Smooth muscle cell (in vitro differentiated cells): ENCODE results near the gene PCDHB7. TPM values are rescaled to one million over a fixed set of nuclear protein-coding genes. Genes with fewer than 3 reads are reported as not detected.
A peak's percentile ranks its signal among the peaks of the same experiment; 100 is the strongest.
"Not testable (repeated sequence)": the region's sequence is repeated elsewhere in the genome, so short reads cannot be mapped to it uniquely, and the experiment has no call there.

Source experiments
- DNase-seq: peaks from one replicate; lab custom pipeline; 2025; ENCODE audit not compliant: unreplicated experiment; lab: John Stamatoyannopoulos, UW
- H2AFZ ChIP-seq: fragments of 200-600 bp; sonication (generic); 2 replicates; pipeline ENCODE4 v1.6.0; 2016; ENCODE audit warnings: antibody characterized with exemption, low read depth, mild to moderate bottlenecking
- H3F3A ChIP-seq: fragments of 200-600 bp; sonication (generic); 2 replicates; pipeline ENCODE4 v1.6.0; 2017; ENCODE audit warnings: antibody characterized with exemption, low read depth
- H3K27ac ChIP-seq: fragments of 200-600 bp; sonication (generic); 2 replicates; pipeline ENCODE4 v1.5.1; 2016; ENCODE audit warnings: low read depth, mild to moderate bottlenecking
- H3K27me3 ChIP-seq: fragments of 200-600 bp; sonication (generic); 2 replicates; pipeline ENCODE4 v1.6.1; 2016; ENCODE audit warnings: low read depth, mild to moderate bottlenecking
- H3K36me3 ChIP-seq: fragments of 200-600 bp; sonication (generic); 2 replicates; pipeline ENCODE4 v1.5.1; 2016; ENCODE audit warnings: low read depth
- H3K4me1 ChIP-seq: fragments of 200-600 bp; sonication (generic); 2 replicates; pipeline ENCODE4 v1.5.1; 2016; ENCODE audit warnings: low read depth
- H3K4me2 ChIP-seq: fragments of 200-600 bp; sonication (generic); 2 replicates; pipeline ENCODE4 v1.6.0; 2016; ENCODE audit warnings: mild to moderate bottlenecking
- H3K4me3 ChIP-seq: fragments of 200-600 bp; sonication (generic); 2 replicates; pipeline ENCODE4 v1.5.1; 2016; ENCODE audit warnings: mild to moderate bottlenecking
- H3K79me2 ChIP-seq: fragments of 200-600 bp; sonication (generic); 2 replicates; pipeline ENCODE4 v1.6.0; 2016; ENCODE audit warnings: low read depth, mild to moderate bottlenecking
- H3K9ac ChIP-seq: fragments of 200-600 bp; sonication (generic); 2 replicates; pipeline ENCODE4 v1.6.0; 2016; ENCODE audit warnings: low read depth
- H3K9me3 ChIP-seq: fragments of 200-600 bp; sonication (generic); replicated peaks from 2 replicates; pipeline ENCODE4 v1.5.1; 2016; ENCODE audit warnings: low read depth
- H4K20me1 ChIP-seq: fragments of 200-600 bp; sonication (generic); 2 replicates; pipeline ENCODE4 v1.6.0; 2016; ENCODE audit warnings: low read depth
- CTCF ChIP-seq: fragments of 200-600 bp; sonication (generic); IDR thresholded peaks from 2 replicates; pipeline ENCODE4 v1.5.1; 2017; ENCODE audit warnings: borderline replicate concordance, mild to moderate bottlenecking, antibody characterized with exemption; ENCODE audit not compliant: insufficient read depth, poor library complexity, severe bottlenecking
- WGBS: methylation state at CpG from one replicate; pipeline ENCODE4 v1.1.7; 2016; ENCODE audit warnings: low lambda C conversion rate; 5-methylcytosine and 5-hydroxymethylcytosine counted together
- polyA plus RNA-seq: library from polyadenylated mRNA; unstranded; fragments of >200 nt; fragmentation: Nextera tagmentation; extraction: Ambion mirVana; gene quantifications from 2 replicates; pipeline ENCODE4 v1.2.1, GENCODE V29; 2016
- total RNA-seq: library from RNA; depleted of rRNA; stranded (reverse); fragments of >200 nt; gene quantifications from 2 replicates; pipeline ENCODE4 v1.2.3, GENCODE V29; 2014

The PCDHB7 gene
- total and polyA plus RNA-seq, 2 experiments from 2014 or later = 0.06 to 1.4 TPM

- Histone ChIP-seq H4K20me1 (no peaks in the 10 kb centered on the region), H3K4me2 (peak within 1 kb of the TSS; percentile 65), H3K9me3 (peaks cover 8% of the 10 kb centered on the region), H3K27ac (peak within 1 kb of the TSS; percentile 3), H3K27me3 (no peaks in the 10 kb centered on the region), H3K36me3 (no peaks in the 10 kb centered on the region), H3K79me2 (no peaks in the 10 kb centered on the region), H3K4me3 (peak within 1 kb of the TSS; percentile 44), H3F3A (no peaks in the 10 kb centered on the region), H2AFZ (peak within 1 kb of the TSS; percentile 6), H3K9ac (peak within 1 kb of the TSS; percentile 10), H3K4me1 (no peaks in the 10 kb centered on the region)
- WGBS = 33% methylated on average over 13 of the region's 13 CpGs
- no peak for DNase-seq
- TF ChIP-seq CTCF = peak; percentile 43
Observed at GRCh38 chr5:141182248-141182647, 9.8 kb downstream of the PCDHB7 start, which contains the start of gene PCDHB16. Gene PCDHB16 (plus strand): TSS chr5:141182387. CDS start chr5:141182560, 173 bp downstream.

GRCh38 chr5:141184117-141184855 is 11.8 kb downstream of the PCDHB7 start:
- H4K20me1 ChIP-seq, H3K9me3 ChIP-seq, H3K4me1 ChIP-seq, H3K27ac ChIP-seq, DNase-seq, H3K9ac ChIP-seq, H3K27me3 ChIP-seq, H3F3A ChIP-seq, H2AFZ ChIP-seq, H3K36me3 ChIP-seq, H3K4me3 ChIP-seq, H3K79me2 ChIP-seq, H3K4me2 ChIP-seq: not testable (repeated sequence)
- 95% methylated on average over 29 of the region's 69 CpGs for WGBS

- Histone ChIP-seq H4K20me1 (no peaks in the 10 kb centered on the region), H3K9ac (no peak within 1 kb of the TSS), H3K36me3 (no peaks in the 10 kb centered on the region), H3K4me1 (no peaks in the 10 kb centered on the region), H3K4me3 (peak within 1 kb of the TSS; percentile 26), H3K27me3 (no peaks in the 10 kb centered on the region), H2AFZ (no peak within 1 kb of the TSS), H3F3A (no peaks in the 10 kb centered on the region), H3K9me3 (peaks cover 8% of the 10 kb centered on the region), H3K4me2 (peak within 1 kb of the TSS; percentile 43), H3K27ac (no peak within 1 kb of the TSS), H3K79me2 (no peaks in the 10 kb centered on the region)
- no peak for DNase-seq
- 44% methylated on average over 9 of the region's 9 CpGs for WGBS
- peak; percentile 51 for TF ChIP-seq CTCF
Observed at GRCh38 chr5:141186897-141187512, 14.6 kb downstream of the PCDHB7 start, which contains the start of gene PCDHB9. Gene PCDHB9 (plus strand): TSS chr5:141187161. CDS start chr5:141187319, 158 bp downstream.

- not testable (repeated sequence) for H3K4me2 ChIP-seq, H3K9ac ChIP-seq, H3K36me3 ChIP-seq, H4K20me1 ChIP-seq, H3K4me1 ChIP-seq, H3K79me2 ChIP-seq, DNase-seq, H3F3A ChIP-seq, H3K4me3 ChIP-seq, H2AFZ ChIP-seq, H3K27ac ChIP-seq, H3K27me3 ChIP-seq, H3K9me3 ChIP-seq
- 95% methylated on average over 25 of the region's 37 CpGs for WGBS
Observed at GRCh38 chr5:141188682-141189081, 16.2 kb downstream of the PCDHB7 start.

GRCh38 chr5:141189131-141189530 is 16.7 kb downstream of the PCDHB7 start:
- H3K4me3 ChIP-seq, H3F3A ChIP-seq, H3K4me1 ChIP-seq, H3K9me3 ChIP-seq, H4K20me1 ChIP-seq, H3K27ac ChIP-seq, H2AFZ ChIP-seq, H3K9ac ChIP-seq, DNase-seq, H3K79me2 ChIP-seq, H3K4me2 ChIP-seq, H3K36me3 ChIP-seq, H3K27me3 ChIP-seq: not testable (repeated sequence)
- WGBS = 95% methylated on average over 18 of the region's 35 CpGs
